ENCODE data around the gene STAT1. TPM values are rescaled to one million over a fixed set of nuclear protein-coding genes. Genes with fewer than 3 reads are reported as not detected.

STAT1 gene
- total RNA-seq, 1 experiment from 2014 or later, result 32.5 TPM

DNA sequence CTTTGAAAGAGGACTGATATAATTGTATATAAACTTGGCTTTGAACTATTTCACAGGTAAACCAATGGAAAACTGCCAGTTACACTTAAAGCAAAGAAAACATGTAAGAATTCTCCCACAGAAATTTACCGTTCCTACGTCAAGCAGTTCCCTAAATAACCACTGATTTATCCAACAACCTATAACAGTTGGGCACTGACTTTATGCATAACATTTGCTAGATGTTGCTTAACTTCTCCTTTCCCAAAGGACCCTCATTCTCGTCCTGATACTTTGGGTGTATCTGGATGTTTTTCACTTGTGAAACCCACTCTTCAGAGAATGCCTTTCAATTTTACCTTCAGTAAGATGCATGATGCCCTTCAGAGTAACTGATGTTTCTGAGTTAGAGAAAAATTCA is 43.8 kb downstream of the STAT1 start:
- CTCF ChIA-PET, result no interaction called here
- H4K20me1 ChIP-seq (ENCODE audit: insufficient read depth), result no peaks in the 10 kb centered on the region
- no TSS peak for BruUV-seq (replicated peaks)
- no peak overlapping the region for H3K27ac ChIP-seq
- H3K4me2 ChIP-seq, result no peak overlapping the region
- no peak overlapping the region for H2AFZ ChIP-seq
- no peak for DNase-seq
- H3K79me2 ChIP-seq (ENCODE audit: low read depth), result no peaks in the 10 kb centered on the region
- TF ChIP-seq EZH2 (IDR thresholded peaks at IDR 0.05; ENCODE audit: low read depth), result no peak
- TF ChIP-seq CTCF (conservative IDR thresholded peaks at IDR 0.05), result no peak
- H3K9me3 ChIP-seq (ENCODE audit: insufficient read depth, low read depth), result no peaks in the 10 kb centered on the region
- H3K4me1 ChIP-seq (replicated peaks; ENCODE audit: insufficient read depth), result no peaks in the 10 kb centered on the region
- intact Hi-C loops (cut with micrococcal nuclease; ENCODE audit: unreplicated experiment), result no loop called here
- POLR2A ChIA-PET (ENCODE audit: unreplicated experiment), result no interaction called here
- peaks cover 13% of the 10 kb centered on the region for H3K36me3 ChIP-seq (ENCODE audit: low read depth)
- no peaks in the 10 kb centered on the region for H3F3A ChIP-seq (ENCODE audit: insufficient read depth, low read depth)
- H3K4me3 ChIP-seq, result no peak overlapping the region
- no peaks in the 10 kb centered on the region for H3K9me2 ChIP-seq (ENCODE audit: insufficient read depth)
- H3K27me3 ChIP-seq (ENCODE audit: insufficient read depth, low read depth), result no peaks in the 10 kb centered on the region

DNA sequence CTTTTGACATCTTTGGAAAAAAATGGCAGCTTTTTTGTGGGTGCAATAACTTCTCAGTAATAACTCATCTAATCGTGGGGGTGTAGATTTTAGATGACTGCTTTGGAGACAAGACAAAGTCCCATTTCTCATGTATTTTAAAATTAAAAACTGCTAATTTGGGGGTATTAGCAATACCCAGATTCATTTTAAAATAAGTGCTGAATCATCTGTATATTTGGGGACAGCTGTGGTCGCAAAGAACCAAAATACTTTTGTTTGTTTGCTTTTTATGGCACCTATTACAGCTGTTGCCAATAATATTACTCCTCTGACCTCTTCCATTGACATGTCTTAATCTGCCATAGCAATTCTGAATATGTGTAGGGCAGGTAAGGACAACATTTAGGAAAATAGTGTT is 45.4 kb downstream of the STAT1 start:
- ChIA-PET POLR2A (ENCODE audit: unreplicated experiment) (no interaction called here), CTCF (no interaction called here)
- H3K9me3 ChIP-seq (ENCODE audit: insufficient read depth, low read depth), result no peaks in the 10 kb centered on the region
- H3K27ac ChIP-seq, result no peak overlapping the region
- no peaks in the 10 kb centered on the region for H4K20me1 ChIP-seq (ENCODE audit: insufficient read depth)
- TF ChIP-seq CTCF (conservative IDR thresholded peaks at IDR 0.05) (no peak), EZH2 (IDR thresholded peaks at IDR 0.05; ENCODE audit: low read depth) (no peak)
- H3K27me3 ChIP-seq (ENCODE audit: insufficient read depth, low read depth), result no peaks in the 10 kb centered on the region
- no peak overlapping the region for H3K4me3 ChIP-seq
- intact Hi-C loops (cut with micrococcal nuclease; ENCODE audit: unreplicated experiment), result no loop called here
- peaks cover 10% of the 10 kb centered on the region for H3K36me3 ChIP-seq (ENCODE audit: low read depth)
- DNase-seq, result no peak
- no peaks in the 10 kb centered on the region for H3K4me1 ChIP-seq (replicated peaks; ENCODE audit: insufficient read depth)
- H3K79me2 ChIP-seq (ENCODE audit: low read depth), result no peaks in the 10 kb centered on the region
- H3K9me2 ChIP-seq (ENCODE audit: insufficient read depth), result no peaks in the 10 kb centered on the region
- no TSS peak for BruUV-seq (replicated peaks)
- no peak overlapping the region for H3K4me2 ChIP-seq
- H2AFZ ChIP-seq, result no peak overlapping the region
- H3F3A ChIP-seq (ENCODE audit: insufficient read depth, low read depth), result no peaks in the 10 kb centered on the region

- BruUV-seq (replicated peaks), result no TSS peak
- Histone ChIP-seq H3K4me1 (replicated peaks; ENCODE audit: insufficient read depth) (no peaks in the 10 kb centered on the region), H3K9me3 (ENCODE audit: insufficient read depth, low read depth) (no peaks in the 10 kb centered on the region), H2AFZ (no peak overlapping the region), H3K27me3 (ENCODE audit: insufficient read depth, low read depth) (no peaks in the 10 kb centered on the region), H3K27ac (no peak overlapping the region), H4K20me1 (ENCODE audit: insufficient read depth) (no peaks in the 10 kb centered on the region), H3F3A (ENCODE audit: insufficient read depth, low read depth) (no peaks in the 10 kb centered on the region), H3K36me3 (ENCODE audit: low read depth) (peaks cover 10% of the 10 kb centered on the region), H3K4me3 (no peak overlapping the region), H3K9me2 (ENCODE audit: insufficient read depth) (no peaks in the 10 kb centered on the region; the same call in 1 of the 2 replicates), H3K79me2 (ENCODE audit: low read depth) (no peaks in the 10 kb centered on the region), H3K4me2 (no peak overlapping the region)
- DNase-seq, result no peak
- intact Hi-C loops (cut with micrococcal nuclease; ENCODE audit: unreplicated experiment), result no loop called here
- no peak for TF ChIP-seq EZH2 (IDR thresholded peaks at IDR 0.05; ENCODE audit: low read depth)
- ChIA-PET CTCF (no interaction called here), POLR2A (ENCODE audit: unreplicated experiment) (interaction anchor here (0.5 to 0.7 kb wide), 2 partner anchors 145 to 892 kb away, joined by 4 to 5 read pairs; no protein-coding TSS in a partner anchor)
Measured at GRCh38 chr2:190965580-190966222, 48.3 kb downstream of the STAT1 start.
